A549 (cell line): ENCODE results near the gene LGMN. TPM values are rescaled to one million over a fixed set of nuclear protein-coding genes. Genes with fewer than 3 reads are reported as not detected.
A peak's percentile ranks its signal among the peaks of the same experiment; 100 is the strongest.

ENCODE experiments used
- ATAC-seq, 2 experiments: fragments of 200-7000 bp in 1 of 2; fragments of >200 bp in 1 of 2; cut with Nextera tagmentation in 1 of 2; cut with Tn5 transposase in 1 of 2; 3 replicates each; pipeline versions ENCODE4 v1.8.0 to v1.9.1; 2018 to 2020; ENCODE audit warnings: mild to moderate bottlenecking in 1 of 2, moderate library complexity in 1 of 2
- CTCF ChIA-PET: fragments of 300-600 bp; sonication (Branson Sonifier 250); formaldehyde crosslinking; extraction: SDS; loops from one replicate; lab custom pipeline; 2021; ENCODE audit warnings: antibody characterized with exemption, inconsistent platforms; lab: Yijun Ruan, JAX
- POLR2A ChIA-PET: fragments of 350-600 bp; formaldehyde crosslinking; extraction: SDS; loops from one replicate; lab custom pipeline; 2021; ENCODE audit warnings: antibody characterized with exemption, inconsistent platforms; lab: Yijun Ruan, JAX
- DNase-seq, 2 experiments: peaks; one replicate each; pipeline versions ENCODE4 v3.0.0 to v3.0.0-alpha.2; 2011 to 2016; ENCODE audit warnings: low read depth in 1 of 2, low spot score in 1 of 2
- FAIRE-seq: peaks from 2 replicates; lab custom pipeline; 2011; peaks lifted over from hg19 to GRCh38; lab: Jason Lieb, UNC
- H3K27ac ChIP-seq, 2 experiments: fragments of >200 bp; sonication (Bioruptor Twin); formaldehyde crosslinking; 3 replicates each; pipeline ENCODE4 v1.5.1; 2016 to 2017
- H3K4me1 ChIP-seq: fragments of >200 bp; sonication (Bioruptor Twin); formaldehyde crosslinking; 3 replicates; pipeline ENCODE4 v1.6.1; 2016
- H3K4me2 ChIP-seq: fragments of >200 bp; sonication (Bioruptor Twin); formaldehyde crosslinking; 3 replicates; pipeline ENCODE4 v1.6.1; 2016
- H3K4me3 ChIP-seq: fragments of >200 bp; sonication (Bioruptor Twin); formaldehyde crosslinking; 3 replicates; pipeline ENCODE4 v1.5.1; 2016
- H3K9me3 ChIP-seq: fragments of >200 bp; sonication (Bioruptor Twin); formaldehyde crosslinking; 3 replicates; pipeline ENCODE4 v1.6.1; 2016
- CBX8 ChIP-seq: fragments of 200-600 bp; sonication (generic); IDR thresholded peaks from 2 replicates; pipeline ENCODE4 v1.6.1; 2016
- CTCF ChIP-seq: fragments of >200 bp; sonication (Bioruptor Twin); formaldehyde crosslinking; IDR thresholded peaks from 3 replicates; pipeline ENCODE4 v1.5.1; 2016
- EP300 ChIP-seq, 2 experiments: fragments of >200 bp; sonication (Bioruptor Twin); formaldehyde crosslinking; IDR thresholded peaks; 2 replicates in 1 of 2; 3 replicates in 1 of 2; pipeline ENCODE4 v1.6.1; 2016 to 2017
- FOSL2 ChIP-seq, 2 experiments: fragments of 450-650 bp in 1 of 2; fragments of >200 bp in 1 of 2; sonication (Bioruptor Twin) in 1 of 2; formaldehyde crosslinking; IDR thresholded peaks; 2 replicates each; pipeline versions ENCODE4 v1.5.0 to v1.6.1; 2016 to 2020; ENCODE audit warnings: mild to moderate bottlenecking in 1 of 2, moderate library complexity in 1 of 2
- HDAC2 ChIP-seq: fragments of 200-600 bp; sonication (generic); IDR thresholded peaks from 2 replicates; pipeline ENCODE4 v1.6.1; 2016
- HMGXB4 ChIP-seq: fragments of 250-450 bp; sonication (Bioruptor Pico); IDR thresholded peaks from 2 replicates; pipeline ENCODE4 v1.5.0; 2021; ENCODE audit warnings: mild to moderate bottlenecking, moderate library complexity, borderline replicate concordance
- HOXA7 ChIP-seq: fragments of 250-450 bp; sonication (Bioruptor Pico); IDR thresholded peaks from 2 replicates; pipeline ENCODE4 v1.5.0; 2020; ENCODE audit warnings: mild to moderate bottlenecking, moderate library complexity
- HOXB13 ChIP-seq: fragments of 250-450 bp; sonication (Bioruptor Pico); IDR thresholded peaks from 2 replicates; pipeline ENCODE4 v1.5.0; 2020; ENCODE audit warnings: low read depth, mild to moderate bottlenecking, moderate library complexity
- KDM5A ChIP-seq: fragments of 200-600 bp; sonication (generic); IDR thresholded peaks from 2 replicates; pipeline ENCODE4 v1.6.1; 2016; ENCODE audit warnings: antibody characterized with exemption, mild to moderate bottlenecking
- MAZ ChIP-seq: fragments of 150-350 bp; IDR thresholded peaks from 2 replicates; pipeline ENCODE4 v1.6.1; 2014; ENCODE audit warnings: antibody characterized with exemption, low read depth, low read length, borderline replicate concordance
- MYC ChIP-seq: IDR thresholded peaks from 2 replicates; pipeline ENCODE4 v1.6.1; 2012; ENCODE audit warnings: mild to moderate bottlenecking, inconsistent platforms, low read length, improper control_type of control experiment, borderline replicate concordance
- NFE2L2 ChIP-seq: fragments of 150-350 bp; conservative IDR thresholded peaks from 2 replicates; pipeline ENCODE4 v1.6.1; 2014; ENCODE audit warnings: low read length
- NR3C1 ChIP-seq: fragments of >200 bp; sonication (Bioruptor Twin); formaldehyde crosslinking; IDR thresholded peaks from 3 replicates; pipeline ENCODE4 v1.6.1; 2017
- PBX3 ChIP-seq: IDR thresholded peaks from 2 replicates; pipeline ENCODE4 v1.6.1; 2012
- POLR2A ChIP-seq: IDR thresholded peaks from 2 replicates; pipeline ENCODE4 v1.6.1; 2012; ENCODE audit warnings: mild to moderate bottlenecking, low read length
- RAD21 ChIP-seq, 2 experiments: fragments of >200 bp in 1 of 2; sonication (Bioruptor Twin) in 1 of 2; formaldehyde crosslinking in 1 of 2; IDR thresholded peaks in 1 of 2; conservative IDR thresholded peaks in 1 of 2; 2 replicates in 1 of 2; 3 replicates in 1 of 2; pipeline ENCODE4 v1.6.1; 2012 to 2018; ENCODE audit warnings: inconsistent platforms in 1 of 2
- REST ChIP-seq: fragments of 200-600 bp; sonication (generic); IDR thresholded peaks from 2 replicates; pipeline ENCODE4 v1.6.1; 2016; ENCODE audit warnings: antibody characterized with exemption, mild to moderate bottlenecking, moderate library complexity
- SMC3 ChIP-seq: fragments of >200 bp; sonication (Bioruptor Twin); formaldehyde crosslinking; IDR thresholded peaks from 3 replicates; pipeline ENCODE4 v1.6.1; 2018; ENCODE audit warnings: inconsistent platforms
- SREBF2 ChIP-seq: fragments of 450-650 bp; IDR thresholded peaks from 2 replicates; pipeline ENCODE4 v1.6.1; 2014; ENCODE audit warnings: mild to moderate bottlenecking, moderate library complexity
- TFCP2L1 ChIP-seq: fragments of 250-450 bp; sonication (Bioruptor Pico); IDR thresholded peaks from 2 replicates; pipeline ENCODE4 v1.5.0; 2021; ENCODE audit warnings: mild to moderate bottlenecking
- TP53 ChIP-seq: fragments of 250-450 bp; sonication (Bioruptor Pico); IDR thresholded peaks from 2 replicates; pipeline ENCODE4 v1.5.0; 2021; ENCODE audit warnings: mild to moderate bottlenecking, moderate library complexity
- USF2 ChIP-seq: fragments of 450-650 bp; IDR thresholded peaks from 2 replicates; pipeline ENCODE4 v1.6.1; 2014; ENCODE audit warnings: antibody characterized with exemption
- ZFP36 ChIP-seq: fragments of 450-650 bp; IDR thresholded peaks from 2 replicates; pipeline ENCODE4 v1.6.1; 2014; ENCODE audit warnings: borderline replicate concordance; ENCODE audit not compliant: partially characterized antibody
- ZSCAN20 ChIP-seq: fragments of 250-450 bp; sonication (Bioruptor Pico); IDR thresholded peaks from 2 replicates; pipeline ENCODE4 v1.8.0; 2022; ENCODE audit warnings: mild to moderate bottlenecking, moderate library complexity
- WGBS: methylation state at CpG from one replicate; pipeline ENCODE4 v1.1.6; 2017; ENCODE audit errors: missing lambda C conversion rate; 5-methylcytosine and 5-hydroxymethylcytosine counted together
- polyA plus RNA-seq, 4 experiments: library from polyadenylated mRNA; depleted of rRNA in 3 of 4; stranded (reverse); fragments of >200 nt; fragmentation: RNase III in 1 of 4; extraction: RNeasy Plus Mini Kit Qiagen cat#74134 plus additional on column Dnase treatment in 1 of 4; gene quantifications; 2 replicates in 3 of 4; 3 replicates in 1 of 4; pipeline ENCODE4 v1.2.3, GENCODE V29; 2011 to 2017

Gene LGMN
- polyA plus RNA-seq, 2 of the 4 experiments (the other 2 are of a cell fraction) = 70.4 to 106 TPM

- Histone ChIP-seq H3K9me3 (no peaks in the 10 kb centered on the region), H3K27ac (peak overlapping the region; percentile 33 to 42; a peak in 2 of 6 replicates), H3K4me1 (peaks cover 19% of the 10 kb centered on the region), H3K4me3 (no peak overlapping the region), H3K4me2 (peak overlapping the region; percentile 33)
- ChIA-PET POLR2A (no interaction called here), CTCF (interaction anchor here (0.6 to 1.1 kb wide), 3 partner anchors 11 to 65 kb away, joined by 3 to 6 read pairs (median 3); no protein-coding TSS in a partner anchor)
- no peak for DNase-seq
- ATAC-seq = no peak
- TF ChIP-seq ZFP36 (no peak), SREBF2 (no peak), ZSCAN20 (CRISPR knock-in tag) (no peak), FOSL2 (IDR thresholded peaks at IDR 0.05) (no peak), FOSL2 (CRISPR knock-in tag; IDR thresholded peaks at IDR 0.05) (no peak), SMC3 (no peak), PBX3 (no peak), USF2 (no peak), TP53 (CRISPR knock-in tag) (no peak), NFE2L2 (no peak)
- FAIRE-seq = no peak
- 85% methylated on average over 2 of the region's 2 CpGs for WGBS
These were observed 29.0 kb downstream of the LGMN start for GRCh38 chr14:92719421-92719820.

- Histone ChIP-seq H3K4me2 (no peak overlapping the region), H3K9me3 (no peaks in the 10 kb centered on the region), H3K4me3 (no peak overlapping the region), H3K27ac (no peak overlapping the region), H3K4me1 (peaks cover 15% of the 10 kb centered on the region)
- TF ChIP-seq POLR2A (no peak), KDM5A (no peak), HMGXB4 (no peak), CTCF (no peak), MYC (no peak), HOXB13 (CRISPR knock-in tag) (no peak)
- ChIA-PET POLR2A (no interaction called here), CTCF (interaction anchor here (0.8 to 12.3 kb wide), 5 partner anchors 7 to 67 kb away, joined by 3 to 132 read pairs (median 4); no protein-coding TSS in a partner anchor)
- DNase-seq (no peak), ATAC-seq (no peak), FAIRE-seq (no peak)
- 96% methylated on average over 8 of the region's 8 CpGs for WGBS
These were observed 29.8 kb downstream of the LGMN start for GRCh38 chr14:92718664-92719063.

- Histone ChIP-seq H3K4me3 (no peak overlapping the region), H3K9me3 (no peaks in the 10 kb centered on the region), H3K4me2 (no peak overlapping the region), H3K27ac (no peak overlapping the region), H3K4me1 (peaks cover 15% of the 10 kb centered on the region)
- ATAC-seq (no peak), DNase-seq (no peak), FAIRE-seq (no peak)
- POLR2A ChIA-PET = no interaction called here
- CTCF ChIA-PET = interaction anchor here (0.9 to 12.3 kb wide), 7 partner anchors 8 to 422 kb away, joined by 3 to 132 read pairs (median 4); no protein-coding TSS in a partner anchor
- WGBS = 93% methylated on average over 11 of the region's 11 CpGs
- TF ChIP-seq FOSL2 (IDR thresholded peaks at IDR 0.05) (no peak), FOSL2 (CRISPR knock-in tag; IDR thresholded peaks at IDR 0.05) (no peak), HOXA7 (CRISPR knock-in tag) (no peak), HDAC2 (no peak), CBX8 (no peak), KDM5A (no peak), REST (no peak), SMC3 (no peak), TFCP2L1 (CRISPR knock-in tag) (no peak), MAZ (no peak), PBX3 (no peak), RAD21 (conservative IDR thresholded peaks at IDR 0.05 in 1 of 2, IDR thresholded peaks at IDR 0.05 in 1 of 2) (no peak), NR3C1 (no peak), EP300 (IDR thresholded peaks at IDR 0.05) (no peak)
These were observed 30.8 kb downstream of the LGMN start for GRCh38 chr14:92717571-92718042.
